HG02763 (cell line): ENCODE data around the gene DENND1A.

Experiments used
- ATAC-seq: cut with Tn5 transposase; IDR thresholded peaks from one replicate; pipeline ENCODE4 v1.9.1; 2021; ENCODE audit warnings: mild to moderate bottlenecking, moderate library complexity; ENCODE audit not compliant: unreplicated experiment

DENND1A gene

DNA sequence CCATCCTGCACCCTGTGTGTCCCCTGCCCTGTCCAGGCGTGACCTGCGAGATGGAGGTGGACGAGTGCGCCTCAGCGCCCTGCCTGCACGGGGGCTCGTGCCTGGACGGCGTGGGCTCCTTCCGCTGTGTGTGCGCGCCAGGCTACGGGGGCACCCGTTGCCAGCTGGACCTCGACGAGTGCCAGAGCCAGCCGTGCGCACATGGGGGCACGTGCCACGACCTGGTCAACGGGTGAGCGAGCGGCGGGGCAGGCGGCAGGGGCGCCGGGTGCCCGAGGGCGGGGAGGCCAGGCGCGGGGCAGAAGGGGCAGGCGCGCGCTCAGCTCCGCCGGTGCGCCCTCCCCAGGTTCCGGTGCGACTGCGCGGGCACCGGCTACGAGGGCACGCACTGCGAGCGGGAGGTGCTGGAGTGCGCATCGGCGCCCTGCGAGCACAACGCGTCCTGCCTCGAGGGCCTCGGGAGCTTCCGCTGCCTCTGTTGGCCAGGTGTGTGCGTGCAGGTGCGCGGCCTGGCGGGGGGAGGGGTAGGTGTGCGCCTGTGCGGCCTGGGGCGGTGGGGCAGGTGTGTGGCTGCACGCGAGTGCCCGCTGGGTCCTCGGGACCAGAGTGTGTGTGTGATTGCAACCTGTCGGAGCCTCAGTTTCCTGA is 563.9 kb downstream of the DENND1A start:
- ATAC-seq: no peak

GRCh38 chr9:123365287-123365880 is 564.5 kb downstream of the DENND1A start:
- no peak for ATAC-seq

DNA sequence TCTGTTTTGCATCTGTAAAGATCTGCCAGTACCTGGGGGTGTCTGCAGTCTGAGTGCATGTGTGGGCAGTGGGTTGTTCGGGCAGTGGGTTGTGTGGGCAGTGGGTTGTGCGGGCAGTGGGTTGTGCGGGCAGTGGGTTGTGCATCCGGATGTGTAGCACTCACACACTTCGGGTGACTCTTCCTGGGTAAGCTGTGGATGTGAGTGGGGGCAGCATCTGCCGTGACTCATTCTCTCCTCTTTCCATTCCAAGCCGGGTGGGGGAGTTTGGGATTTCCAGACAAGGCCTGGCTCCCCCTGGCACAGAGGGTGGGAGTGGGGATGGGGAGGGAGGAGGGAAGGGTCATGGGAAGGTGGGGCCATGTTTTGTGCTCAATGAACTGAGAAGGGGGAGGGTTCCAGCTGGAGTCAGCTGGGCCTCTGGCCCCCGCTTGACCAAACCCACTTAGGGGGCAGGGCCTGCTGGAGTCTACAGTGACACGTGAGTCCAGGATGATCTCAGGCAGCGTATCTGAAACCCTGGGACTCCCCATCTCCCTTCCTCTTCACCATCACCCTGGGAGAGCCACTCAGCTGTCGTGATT is 565.6 kb downstream of the DENND1A start:
- ATAC-seq: no peak

- no peak for ATAC-seq
Observed at GRCh38 chr9:123362856-123363255, 567.1 kb downstream of the DENND1A start.

DNA sequence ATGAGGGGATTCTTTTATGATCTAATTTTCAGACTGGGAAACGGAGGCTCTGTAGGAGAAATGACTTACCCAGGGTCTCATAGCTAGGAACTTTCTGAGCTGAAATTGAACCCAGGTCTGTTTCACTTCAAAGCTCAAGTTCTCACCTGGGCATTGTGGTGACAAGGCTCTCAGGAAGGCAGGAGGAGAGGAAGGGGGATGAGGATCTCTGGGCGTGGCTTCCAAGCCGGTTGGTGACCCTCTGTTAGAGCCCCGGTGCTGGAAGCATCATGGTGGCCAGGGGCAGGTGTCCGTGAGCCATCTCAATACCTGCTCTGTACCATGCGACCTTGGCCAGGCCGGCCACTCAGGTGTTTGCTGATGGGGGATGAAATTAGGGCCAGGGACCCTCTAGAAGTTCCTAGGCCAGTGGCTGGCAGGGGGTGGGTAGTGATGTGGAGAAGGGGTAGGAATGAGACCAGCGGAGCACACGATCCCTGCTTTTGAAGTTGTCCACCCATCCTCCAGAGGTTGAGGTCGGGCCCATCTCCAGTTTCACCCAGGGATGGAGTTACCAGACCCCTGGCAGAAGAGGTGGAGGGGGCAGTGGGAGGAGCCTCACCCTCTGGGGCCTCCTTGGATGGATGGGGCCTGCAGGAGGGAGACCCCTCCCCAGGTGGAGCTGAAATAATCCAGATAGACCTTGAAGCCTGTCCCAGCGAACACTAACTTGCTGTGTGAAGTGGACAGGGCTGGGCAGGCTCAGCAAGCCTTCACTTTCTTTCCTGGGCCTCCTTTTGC is 568.0 kb downstream of the DENND1A start:
- no peak for ATAC-seq

- no peak for ATAC-seq
Observed at GRCh38 chr9:123361086-123361730, 568.7 kb downstream of the DENND1A start.

GRCh38 chr9:123360161-123361085 is 569.5 kb downstream of the DENND1A start:
- no peak for ATAC-seq

- no peak for ATAC-seq
Observed at GRCh38 chr9:123359546-123359945, 570.4 kb downstream of the DENND1A start.

GRCh38 chr9:123359106-123359505 is 570.8 kb downstream of the DENND1A start:
- no peak for ATAC-seq

- no peak for ATAC-seq
Observed at GRCh38 chr9:123358181-123358905, 571.6 kb downstream of the DENND1A start.

GRCh38 chr9:123357743-123358059 is 572.2 kb downstream of the DENND1A start:
- ATAC-seq: no peak

- no peak for ATAC-seq
Observed at GRCh38 chr9:123356851-123357742, 572.8 kb downstream of the DENND1A start.

DNA sequence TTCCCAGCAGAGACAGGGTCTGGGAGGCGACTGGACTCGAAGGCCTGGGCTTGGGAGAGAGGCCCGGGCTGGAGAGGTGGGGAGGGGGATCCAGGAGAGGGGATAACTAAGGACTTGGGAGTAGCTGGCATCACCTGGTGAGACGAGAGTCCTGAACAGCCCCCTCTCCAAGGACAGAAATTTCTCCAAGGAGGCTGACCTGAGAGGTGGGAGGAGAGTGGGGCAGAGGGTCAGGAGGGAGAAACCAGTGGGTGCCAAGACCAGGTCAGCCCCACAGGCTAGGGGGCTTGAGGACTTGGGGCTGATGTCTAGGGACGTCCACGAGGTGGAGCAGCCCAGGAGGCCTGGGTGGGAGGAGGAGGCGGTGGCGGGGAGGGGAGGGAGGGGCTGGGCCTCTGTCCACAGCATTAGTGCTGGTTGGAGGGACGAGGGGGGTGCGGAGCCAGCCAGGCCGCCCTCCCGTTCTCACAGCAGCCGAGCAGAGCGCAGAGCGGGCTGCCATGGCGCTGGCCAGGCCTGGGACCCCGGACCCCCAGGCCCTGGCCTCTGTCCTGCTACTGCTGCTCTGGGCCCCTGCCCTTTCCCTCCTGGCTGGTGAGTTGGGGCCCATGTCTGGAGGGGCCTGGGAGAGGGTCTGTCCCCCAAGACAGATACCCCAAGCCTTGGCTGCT is 574.0 kb downstream of the DENND1A start, which contains the start of gene CRB2:
TSS of gene CRB2 (plus strand) at position 437 of the 671 bp plus-strand sequence. CDS start at position 501, 64 bp downstream.
- ATAC-seq: no peak

DNA sequence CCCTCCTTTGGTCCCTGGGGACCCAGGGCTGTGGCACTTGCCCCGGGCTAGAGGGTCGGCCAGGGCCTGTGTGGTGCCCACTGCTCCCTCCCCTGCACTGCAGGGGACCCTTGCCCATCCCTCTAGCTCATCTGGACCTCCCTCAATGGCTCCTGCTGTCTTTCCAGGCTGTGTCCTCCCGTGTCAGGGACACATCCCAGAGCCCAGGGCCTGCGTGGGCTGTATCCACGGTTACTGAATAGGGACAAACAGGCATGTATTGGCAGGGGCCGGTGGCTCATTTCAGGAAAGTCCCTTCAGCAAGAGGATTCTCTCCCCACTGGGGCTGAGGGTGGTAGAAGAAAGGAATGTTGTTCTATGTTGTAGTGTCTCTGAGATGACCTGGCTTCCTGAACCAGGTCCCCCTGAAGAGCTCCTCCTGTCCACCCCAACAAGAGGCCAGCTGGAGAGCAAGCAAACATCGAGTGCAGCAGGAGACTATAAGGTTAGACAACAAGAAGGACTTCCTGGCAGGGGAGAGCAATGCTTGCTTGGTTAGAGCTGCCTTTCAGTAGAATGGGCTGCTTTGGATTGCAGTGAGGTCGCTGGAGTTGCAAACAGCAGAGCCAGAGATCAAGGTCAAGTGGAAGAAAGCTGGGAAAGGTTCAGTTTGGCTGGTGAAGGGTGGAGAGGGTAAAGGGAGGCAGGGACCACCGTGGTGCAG is 575.0 kb downstream of the DENND1A start:
- ATAC-seq: no peak

GRCh38 chr9:123353984-123354591 is 575.8 kb downstream of the DENND1A start:
- ATAC-seq: no peak

GRCh38 chr9:123353041-123353440 is 576.9 kb downstream of the DENND1A start:
- ATAC-seq: no peak
